H1 (cell line): ENCODE measurements around the gene ADCY3. TPM values are rescaled to one million over a fixed set of nuclear protein-coding genes. Genes with fewer than 3 reads are reported as not detected.
"Not testable (repeated sequence)": the region's sequence is repeated elsewhere in the genome, so short reads cannot be mapped to it uniquely, and the experiment has no call there.

Source experiments
- CTCF ChIA-PET: fragments of 300-600 bp; sonication (Branson Sonifier 250); formaldehyde crosslinking; loops from one replicate; lab custom pipeline; 2021; ENCODE audit not compliant: partially characterized antibody; lab: Charles Lee
- POLR2A ChIA-PET: fragments of 300-600 bp; sonication (Branson Sonifier 250); formaldehyde crosslinking; loops from one replicate; lab custom pipeline; 2021; ENCODE audit warnings: inconsistent platforms; ENCODE audit not compliant: partially characterized antibody; lab: Charles Lee
- DNase-seq, 2 experiments: peaks; one replicate each; pipeline versions ENCODE4 v3.0.0 to v3.0.0-alpha.2; 2010 to 2022; ENCODE audit warnings: low spot score in 2 of 2, low read depth in 1 of 2, mixed read lengths in 1 of 2
- FAIRE-seq: peaks from 2 replicates; lab custom pipeline; 2011; peaks lifted over from hg19 to GRCh38; lab: Jason Lieb, UNC
- H2AFZ ChIP-seq: 2 replicates; pipeline ENCODE4 v1.8.1; 2012; ENCODE audit warnings: low read length, inconsistent platforms
- H2AK5ac ChIP-seq: 2 replicates; pipeline ENCODE4 v1.6.1; 2013; ENCODE audit warnings: low read depth, low read length
- H2BK120ac ChIP-seq: replicated peaks from 2 replicates; pipeline ENCODE3; 2013; ENCODE audit warnings: low read depth, low read length, inconsistent platforms
- H2BK12ac ChIP-seq: 2 replicates; pipeline ENCODE4 v1.6.1; 2013; ENCODE audit warnings: low read depth, low read length
- H2BK15ac ChIP-seq: 2 replicates; pipeline ENCODE4 v1.6.1; 2013; ENCODE audit warnings: low read length
- H2BK20ac ChIP-seq: 2 replicates; pipeline ENCODE4 v1.6.1; 2013; ENCODE audit warnings: low read length
- H2BK5ac ChIP-seq: 2 replicates; pipeline ENCODE4 v1.6.1; 2013; ENCODE audit warnings: low read depth, low read length
- H3K14ac ChIP-seq: 2 replicates; pipeline ENCODE4 v1.6.1; 2013; ENCODE audit warnings: inconsistent platforms; ENCODE audit not compliant: insufficient read length
- H3K18ac ChIP-seq: 2 replicates; pipeline ENCODE4 v1.6.1; 2013; ENCODE audit warnings: low read length; ENCODE audit errors: extremely low read depth
- H3K23ac ChIP-seq: 2 replicates; pipeline ENCODE4 v1.6.1; 2013; ENCODE audit warnings: inconsistent platforms; ENCODE audit not compliant: insufficient read length
- H3K23me2 ChIP-seq: 2 replicates; pipeline ENCODE4 v1.6.1; 2013; ENCODE audit warnings: low read depth, low read length
- H3K27ac ChIP-seq: 2 replicates; pipeline ENCODE4 v1.6.1; 2011; ENCODE audit warnings: low read depth, low read length, inconsistent platforms
- H3K27me3 ChIP-seq, 4 experiments: replicated peaks in 1 of 4; 1 replicate in 1 of 4; 2 replicates in 3 of 4; pipeline versions ENCODE4 v1.6.1 to v1.8.1; 2011 to 2013; ENCODE audit warnings: low read length in 3 of 4, mild to moderate bottlenecking in 3 of 4, inconsistent platforms in 2 of 4, mixed read lengths in 2 of 4, moderate library complexity in 1 of 4; ENCODE audit not compliant: control insufficient read depth in 3 of 4, insufficient read depth in 3 of 4; ENCODE audit errors: extremely low read depth in 1 of 4
- H3K36me3 ChIP-seq, 4 experiments: 2 replicates each; pipeline versions ENCODE4 v1.6.1 to v1.8.1; 2011 to 2013; ENCODE audit warnings: mild to moderate bottlenecking in 4 of 4, low read length in 3 of 4, moderate library complexity in 2 of 4, control low read depth in 1 of 4, inconsistent platforms in 1 of 4; ENCODE audit not compliant: insufficient read depth in 4 of 4, control insufficient read depth in 2 of 4
- H3K4ac ChIP-seq: replicated peaks from 2 replicates; pipeline ENCODE3; 2013; ENCODE audit warnings: low read length, low read depth, mixed read lengths, inconsistent platforms; ENCODE audit not compliant: insufficient read length
- H3K4me1 ChIP-seq, 4 experiments: replicated peaks in 1 of 4; 1 replicate in 1 of 4; 2 replicates in 3 of 4; pipeline versions ENCODE4 v1.6.1 to v1.8.1; 2011 to 2013; ENCODE audit warnings: low read length in 3 of 4, inconsistent platforms in 2 of 4, mixed read lengths in 1 of 4; ENCODE audit not compliant: insufficient read depth in 4 of 4, control insufficient read depth in 3 of 4
- H3K4me2 ChIP-seq, 2 experiments: 2 replicates each; pipeline versions ENCODE4 v1.6.1 to v1.8.1; 2011 to 2013; ENCODE audit warnings: low read depth in 2 of 2, low read length in 2 of 2, control low read depth in 1 of 2, inconsistent platforms in 1 of 2, mild to moderate bottlenecking in 1 of 2; ENCODE audit not compliant: insufficient read depth in 1 of 2
- H3K4me3 ChIP-seq, 4 experiments: fragments of 200-600, 300-600 bp in 1 of 4; sonication (generic), shearing (Covaris generic), sonication (Bioruptor Twin) in 1 of 4; 2 replicates each; pipeline versions ENCODE4 v1.5.1 to v1.8.1; 2011 to 2016; ENCODE audit warnings: low read length in 4 of 4, low read depth in 3 of 4, control low read depth in 2 of 4, inconsistent platforms in 2 of 4, mild to moderate bottlenecking in 2 of 4, mixed read lengths in 1 of 4, moderate library complexity in 1 of 4; ENCODE audit not compliant: insufficient read depth in 2 of 4; ENCODE audit errors: extremely low read depth in 1 of 4
- H3K56ac ChIP-seq: replicated peaks from 2 replicates; pipeline ENCODE3; 2013; ENCODE audit warnings: low read depth, mild to moderate bottlenecking, mixed read lengths, low read length, inconsistent platforms; ENCODE audit not compliant: insufficient read length
- H3K79me1 ChIP-seq: 2 replicates; pipeline ENCODE4 v1.6.1; 2013; ENCODE audit warnings: low read depth, low read length, control low read depth
- H3K79me2 ChIP-seq, 2 experiments: 2 replicates each; pipeline versions ENCODE4 v1.6.1 to v1.8.1; 2012 to 2013; ENCODE audit warnings: low read length in 2 of 2, mild to moderate bottlenecking in 2 of 2, inconsistent platforms in 1 of 2; ENCODE audit not compliant: insufficient read depth in 2 of 2, control insufficient read depth in 1 of 2
- H3K9ac ChIP-seq, 4 experiments: replicated peaks in 1 of 4; 1 replicate in 1 of 4; 2 replicates in 3 of 4; pipeline versions ENCODE4 v1.6.1 to v1.8.1; 2011 to 2013; ENCODE audit warnings: low read depth in 3 of 4, low read length in 3 of 4, control low read depth in 2 of 4, mild to moderate bottlenecking in 2 of 4, moderate library complexity in 2 of 4, inconsistent platforms in 1 of 4; ENCODE audit errors: extremely low read depth in 1 of 4
- H3K9me3 ChIP-seq, 2 experiments: 2 replicates each; pipeline versions ENCODE4 v1.6.1 to v1.8.1; 2012 to 2013; ENCODE audit warnings: mild to moderate bottlenecking in 2 of 2, moderate library complexity in 2 of 2, control low read depth in 1 of 2, inconsistent platforms in 1 of 2, low read depth in 1 of 2, low read length in 1 of 2, mixed read lengths in 1 of 2; ENCODE audit not compliant: insufficient read depth in 2 of 2
- H4K20me1 ChIP-seq, 2 experiments: replicated peaks in 1 of 2; 2 replicates each; pipeline versions ENCODE3 to v1.8.1; 2011 to 2013; ENCODE audit warnings: inconsistent platforms in 2 of 2, low read length in 2 of 2, mild to moderate bottlenecking in 1 of 2; ENCODE audit not compliant: insufficient read depth in 2 of 2, control insufficient read depth in 1 of 2
- H4K5ac ChIP-seq: 2 replicates; pipeline ENCODE4 v1.6.1; 2013; ENCODE audit warnings: low read length, low read depth, mixed read lengths, inconsistent platforms; ENCODE audit not compliant: insufficient read length
- H4K8ac ChIP-seq: 2 replicates; pipeline ENCODE4 v1.8.0; 2013; ENCODE audit warnings: mild to moderate bottlenecking, moderate library complexity, low read length, inconsistent platforms; ENCODE audit not compliant: insufficient read depth; ENCODE audit errors: extremely low read depth
- H4K91ac ChIP-seq: replicated peaks from 2 replicates; pipeline ENCODE3; 2013; ENCODE audit warnings: low read length, mixed read lengths, inconsistent platforms; ENCODE audit not compliant: insufficient read length
- WGBS, 2 experiments: shearing (Covaris generic) in 1 of 2; methylation state at CpG; one replicate each; pipeline versions ENCODE4 v1.1.6 to v1.1.7; 2013 to 2015; ENCODE audit warnings: low lambda C conversion rate in 2 of 2, mixed read lengths in 2 of 2, inconsistent platforms in 1 of 2, low coverage in 1 of 2, missing lambda C conversion rate in 1 of 2; ENCODE audit not compliant: insufficient replicate concordance in 2 of 2, insufficient coverage in 1 of 2, insufficient read length in 1 of 2; ENCODE audit errors: extremely low coverage in 1 of 2, missing lambda C conversion rate in 1 of 2; 5-methylcytosine and 5-hydroxymethylcytosine counted together
- polyA plus RNA-seq, 7 experiments: library from polyadenylated mRNA; depleted of rRNA in 3 of 7; stranded (reverse) in 5 of 7; unstranded in 2 of 7; fragments of >200 nt in 5 of 7; fragments of 200-250 nt in 2 of 7; gene quantifications; 1 replicate in 5 of 7; 2 replicates in 1 of 7; 4 replicates in 1 of 7; pipeline versions ENCODE4 v1.2.1 to v1.2.3, GENCODE V29; 2011 to 2013; ENCODE audit warnings: missing spikeins in 2 of 7, mixed read lengths in 2 of 7
- total RNA-seq: library from RNA; stranded (reverse); fragmentation: NEBNext Ultra II Directional; extraction: Animal tissue kit (Norgen Biotek cat#: 25700); gene quantifications from 2 replicates; pipeline ENCODE4 v1.2.1, GENCODE V29; 2021

The ADCY3 gene
- total and polyA plus RNA-seq, 2 of the 8 experiments (the other 6 are each of a cell fraction or from before 2014, with no cell fraction given), result 45.1 to 52.9 TPM

GRCh38 chr2:24835411-24835810 lies 84.6 kb downstream of the ADCY3 start:
- H4K91ac ChIP-seq, H3K4me3 ChIP-seq, H3K27ac ChIP-seq, H3K14ac ChIP-seq, H3K79me2 ChIP-seq, H2BK20ac ChIP-seq, H3K4me2 ChIP-seq, H4K20me1 ChIP-seq, H4K8ac ChIP-seq, H3K79me1 ChIP-seq, H2BK120ac ChIP-seq, H3K27me3 ChIP-seq, H4K5ac ChIP-seq, H2AFZ ChIP-seq, H3K18ac ChIP-seq, FAIRE-seq, DNase-seq, H3K4ac ChIP-seq, H3K9ac ChIP-seq, H3K56ac ChIP-seq, H2AK5ac ChIP-seq, H2BK15ac ChIP-seq, H2BK5ac ChIP-seq, H3K23me2 ChIP-seq, H3K23ac ChIP-seq, H2BK12ac ChIP-seq: not testable (repeated sequence)
- Histone ChIP-seq H3K4me1 (peaks cover 0 to 14% (median 6%) of the 10 kb centered on the region in 4 experiments; a peak in 5 of 7 replicates), H3K9me3 (peaks cover 2 to 13% of the 10 kb centered on the region in 2 experiments; a peak in 1 of 4 replicates), H3K36me3 (peaks cover 0 to 16% (median 2%) of the 10 kb centered on the region in 4 experiments; a peak in 4 of 8 replicates)
- ChIA-PET POLR2A (interaction anchor here (0.7 kb wide), 1 partner anchor 237 kb away, joined by 3 read pairs; no protein-coding TSS in a partner anchor), CTCF (interaction anchor here (0.5 to 1.1 kb wide), 3 partner anchors 31 to 1012 kb away, joined by 3 read pairs; no protein-coding TSS in a partner anchor)
- 85% methylated on average over 8 of the region's 8 CpGs; no CpG with 5 or more reads in 1 of the 2 experiments for WGBS, 2 experiments
